Measurements from ENCODE around the gene OPN3.

OPN3 gene

DNA sequence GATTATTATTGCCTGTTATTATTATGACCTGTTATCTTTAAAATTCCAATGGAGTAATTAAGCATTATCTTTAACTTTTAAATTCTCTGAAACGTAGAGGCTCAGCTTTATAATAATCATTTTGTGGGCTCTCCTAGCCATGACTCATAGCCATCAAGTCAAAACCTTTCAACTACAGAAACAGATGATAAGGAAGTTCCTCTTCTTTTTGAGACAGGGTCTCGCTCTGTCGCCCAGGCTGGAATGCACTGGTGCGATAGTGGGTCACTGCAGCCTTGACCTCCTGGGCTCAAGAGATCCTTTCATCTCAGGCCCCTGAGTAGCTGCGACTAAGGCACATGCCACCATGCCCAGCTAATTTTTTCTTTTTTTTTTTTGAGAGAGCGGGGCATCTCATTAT is 43.5 kb downstream of the OPN3 start:
- no peak for DNase-seq
- no peaks in the 10 kb centered on the region for H3K4me1 ChIP-seq
- H3K9me3 ChIP-seq, result no peaks in the 10 kb centered on the region
- no peaks in the 10 kb centered on the region for H3K36me3 ChIP-seq
- H3K27me3 ChIP-seq, result no peaks in the 10 kb centered on the region
- no peak overlapping the region for H3K4me3 ChIP-seq (ENCODE audit: low read depth, low read length)
- no peak for TF ChIP-seq CTCF (IDR thresholded peaks at IDR 0.05; ENCODE audit: low read depth, low read length)

GRCh38 chr1:241593186-241593585 is 47.0 kb downstream of the OPN3 start:
- H3K9me3 ChIP-seq, result no peaks in the 10 kb centered on the region
- DNase-seq, result no peak
- H3K4me1 ChIP-seq, result no peaks in the 10 kb centered on the region
- H3K27me3 ChIP-seq, result no peaks in the 10 kb centered on the region
- no peak overlapping the region for H3K4me3 ChIP-seq (ENCODE audit: low read depth, low read length)
- TF ChIP-seq CTCF (IDR thresholded peaks at IDR 0.05; ENCODE audit: low read depth, low read length), result no peak
- no peaks in the 10 kb centered on the region for H3K36me3 ChIP-seq

GRCh38 chr1:241592273-241592958 is 47.8 kb downstream of the OPN3 start:
- no peaks in the 10 kb centered on the region for H3K9me3 ChIP-seq
- no peaks in the 10 kb centered on the region for H3K36me3 ChIP-seq
- no peak for DNase-seq
- no peaks in the 10 kb centered on the region for H3K27me3 ChIP-seq
- TF ChIP-seq CTCF (IDR thresholded peaks at IDR 0.05; ENCODE audit: low read depth, low read length), result no peak
- H3K4me3 ChIP-seq (ENCODE audit: low read depth, low read length), result no peak overlapping the region
- no peaks in the 10 kb centered on the region for H3K4me1 ChIP-seq

- no peak for TF ChIP-seq CTCF (IDR thresholded peaks at IDR 0.05; ENCODE audit: low read depth, low read length)
- H3K36me3 ChIP-seq, result no peaks in the 10 kb centered on the region
- H3K4me3 ChIP-seq (ENCODE audit: low read depth, low read length), result no peak overlapping the region
- no peaks in the 10 kb centered on the region for H3K27me3 ChIP-seq
- H3K4me1 ChIP-seq, result no peaks in the 10 kb centered on the region
- H3K9me3 ChIP-seq, result no peaks in the 10 kb centered on the region
- no peak for DNase-seq
Observed at GRCh38 chr1:241591736-241592135, 48.4 kb downstream of the OPN3 start.

- H3K4me3 ChIP-seq (ENCODE audit: low read depth, low read length), result no peak overlapping the region
- no peaks in the 10 kb centered on the region for H3K36me3 ChIP-seq
- no peaks in the 10 kb centered on the region for H3K27me3 ChIP-seq
- no peak for DNase-seq
- H3K4me1 ChIP-seq, result no peaks in the 10 kb centered on the region
- no peak for TF ChIP-seq CTCF (IDR thresholded peaks at IDR 0.05; ENCODE audit: low read depth, low read length)
- no peaks in the 10 kb centered on the region for H3K9me3 ChIP-seq
Observed at GRCh38 chr1:241591317-241591716, 48.9 kb downstream of the OPN3 start.

DNA sequence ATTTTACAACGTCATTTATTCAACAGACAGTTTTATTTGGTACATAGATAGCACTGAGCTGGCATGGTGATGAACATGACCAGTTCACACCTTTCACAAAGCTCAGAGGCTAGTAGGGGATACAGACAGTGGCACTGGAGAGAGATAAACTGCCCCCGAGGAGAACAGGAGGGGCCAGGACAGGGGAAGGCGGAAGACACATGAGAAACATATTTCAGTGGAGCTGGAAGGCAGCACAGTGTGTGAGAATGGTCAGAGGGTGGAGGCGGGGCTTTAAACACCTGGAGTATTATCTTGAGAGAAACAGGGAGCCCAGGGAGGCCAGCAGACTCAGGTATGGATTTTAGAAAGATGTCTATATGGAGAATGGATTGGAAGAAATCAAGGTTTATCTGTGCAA is 49.5 kb downstream of the OPN3 start:
- Histone ChIP-seq H3K4me1 (no peaks in the 10 kb centered on the region), H3K9me3 (no peaks in the 10 kb centered on the region), H3K4me3 (ENCODE audit: low read depth, low read length) (no peak overlapping the region), H3K36me3 (no peaks in the 10 kb centered on the region), H3K27me3 (no peaks in the 10 kb centered on the region)
- no peak for TF ChIP-seq CTCF (IDR thresholded peaks at IDR 0.05; ENCODE audit: low read depth, low read length)
- no peak for DNase-seq

Data from BE2C (cell line).